GM23338 (cell line): ENCODE measurements around the gene PDYN. TPM values are rescaled to one million over a fixed set of nuclear protein-coding genes. Genes with fewer than 3 reads are reported as not detected.

Source experiments
- ATAC-seq: fragments of 200-7000 bp; cut with Tn5 transposase; 3 replicates; pipeline ENCODE4 v1.9.1; 2020
- DNase-seq: peaks from one replicate; pipeline ENCODE4 v3.0.0-alpha.2; 2015; ENCODE audit warnings: low spot score
- H2AFZ ChIP-seq: fragments of 200-600 bp; sonication (generic); 2 replicates; pipeline ENCODE4 v1.8.0; 2016; ENCODE audit warnings: antibody characterized with exemption, mild to moderate bottlenecking, moderate library complexity
- H3F3A ChIP-seq: fragments of 200-600 bp; sonication (generic); replicated peaks from 2 replicates; pipeline ENCODE4 v1.8.0; 2017; ENCODE audit warnings: antibody characterized with exemption, mixed run types, low read depth
- H3K27ac ChIP-seq: fragments of 200-600 bp; sonication (generic); 2 replicates; pipeline ENCODE4 v1.6.1; 2016; ENCODE audit warnings: low read depth
- H3K27me3 ChIP-seq: fragments of 200-600 bp; sonication (generic); 2 replicates; pipeline ENCODE4 v1.8.0; 2016; ENCODE audit warnings: mild to moderate bottlenecking, mixed run types, moderate library complexity; ENCODE audit not compliant: insufficient read depth
- H3K36me3 ChIP-seq: fragments of 200-600 bp; sonication (generic); 2 replicates; pipeline ENCODE4 v1.8.0; 2016; ENCODE audit warnings: mild to moderate bottlenecking; ENCODE audit not compliant: insufficient read depth
- H3K4me1 ChIP-seq: fragments of 200-600 bp; sonication (generic); 2 replicates; pipeline ENCODE4 v1.8.0; 2016; ENCODE audit warnings: mild to moderate bottlenecking, moderate library complexity; ENCODE audit not compliant: insufficient read depth
- H3K4me2 ChIP-seq: fragments of 200-600 bp; sonication (generic); 2 replicates; pipeline ENCODE4 v1.7.1; 2017; ENCODE audit warnings: mixed run types
- H3K4me3 ChIP-seq: fragments of 200-600 bp; sonication (generic); 2 replicates; pipeline ENCODE4 v1.6.1; 2016; ENCODE audit warnings: mixed run types
- H3K79me2 ChIP-seq: fragments of 200-600 bp; sonication (generic); replicated peaks from 2 replicates; pipeline ENCODE4 v1.8.0; 2017; ENCODE audit warnings: mild to moderate bottlenecking; ENCODE audit not compliant: insufficient read depth
- H3K9me2 ChIP-seq: fragments of 200-600 bp; sonication (generic); 2 replicates; pipeline ENCODE4 v1.8.0; 2017; ENCODE audit not compliant: insufficient read depth
- H4K20me1 ChIP-seq: fragments of 200-600 bp; sonication (generic); replicated peaks from 2 replicates; pipeline ENCODE4 v1.8.0; 2017; ENCODE audit warnings: mild to moderate bottlenecking; ENCODE audit not compliant: insufficient read depth
- H3K27ac Mint-ChIP-seq: 2 replicates; pipeline ENCODE4 v1.8.0; 2020; ENCODE audit warnings: inconsistent platforms, mild to moderate bottlenecking, moderate library complexity, mixed read lengths
- H3K27me3 Mint-ChIP-seq: 3 replicates; pipeline ENCODE4 v1.8.0; 2022; ENCODE audit warnings: low read depth, mild to moderate bottlenecking, moderate library complexity, mixed read lengths, inconsistent platforms; ENCODE audit not compliant: insufficient read depth, poor library complexity
- H3K36me3 Mint-ChIP-seq: 3 replicates; pipeline ENCODE4 v1.8.0; 2021; ENCODE audit warnings: low read depth, mild to moderate bottlenecking, inconsistent platforms, moderate library complexity, mixed read lengths
- H3K4me1 Mint-ChIP-seq: 3 replicates; pipeline ENCODE4 v1.8.0; 2020; ENCODE audit warnings: mild to moderate bottlenecking, inconsistent platforms, mixed read lengths
- H3K4me3 Mint-ChIP-seq: 3 replicates; pipeline ENCODE4 v1.8.0; 2021; ENCODE audit warnings: moderate library complexity, mild to moderate bottlenecking, inconsistent platforms, mixed read lengths
- H3K9me3 Mint-ChIP-seq: 3 replicates; pipeline ENCODE4 v1.8.0; 2020; ENCODE audit warnings: moderate library complexity, mild to moderate bottlenecking, inconsistent platforms, mixed read lengths
- CREB1 ChIP-seq: fragments of 250-450 bp; sonication (Bioruptor Pico); IDR thresholded peaks from 2 replicates; pipeline ENCODE4 v1.5.0; 2020; ENCODE audit warnings: low read depth, mild to moderate bottlenecking, moderate library complexity
- ETS1 ChIP-seq: IDR thresholded peaks from 2 replicates; pipeline ENCODE4 v1.6.1; 2016; ENCODE audit warnings: antibody characterized with exemption
- JUNB ChIP-seq: IDR thresholded peaks from one replicate; pipeline ENCODE4 v1.6.1; 2016; ENCODE audit warnings: antibody characterized with exemption; ENCODE audit not compliant: unreplicated experiment
- NANOG ChIP-seq: IDR thresholded peaks from 2 replicates; pipeline ENCODE4 v1.6.1; 2016; ENCODE audit warnings: antibody characterized with exemption, borderline replicate concordance
- POLR2AphosphoS5 ChIP-seq: IDR thresholded peaks from 2 replicates; pipeline ENCODE4 v1.6.1; 2016; ENCODE audit warnings: antibody characterized with exemption, low read depth
- REST ChIP-seq: IDR thresholded peaks from one replicate; pipeline ENCODE4 v1.6.1; 2018; ENCODE audit warnings: antibody characterized with exemption; ENCODE audit not compliant: unreplicated experiment
- STAT1 ChIP-seq: IDR thresholded peaks from one replicate; pipeline ENCODE4 v1.6.1; 2016; ENCODE audit warnings: antibody characterized with exemption; ENCODE audit not compliant: unreplicated experiment
- ZNF114 ChIP-seq: fragments of 250-450 bp; sonication (Bioruptor Pico); IDR thresholded peaks from 2 replicates; pipeline ENCODE4 v1.5.0; 2020; ENCODE audit warnings: mild to moderate bottlenecking, moderate library complexity
- ZNF331 ChIP-seq: fragments of 250-450 bp; sonication (Bioruptor Pico); IDR thresholded peaks from 2 replicates; pipeline ENCODE4 v1.5.0; 2020; ENCODE audit warnings: low read depth, mild to moderate bottlenecking, moderate library complexity
- polyA plus RNA-seq: library from polyadenylated mRNA; unstranded; fragments of >200 nt; fragmentation: Nextera tagmentation; extraction: Ambion mirVana; gene quantifications from 2 replicates; pipeline ENCODE4 v1.2.1, GENCODE V29; 2016
- total RNA-seq: library from RNA; depleted of rRNA; stranded (reverse); fragments of >200 nt; shearing (Covaris generic); gene quantifications from 2 replicates; pipeline ENCODE4 v1.2.3, GENCODE V29; 2014
- TF ChIP-seq, protein P1 (sequence below), 2 experiments: fragments of 200-600 bp in 1 of 2; sonication (generic) in 1 of 2; conservative IDR thresholded peaks; 2 replicates each; pipeline versions ENCODE4 v1.5.1 to v1.6.1; 2016 to 2017; ENCODE audit warnings: antibody characterized with exemption in 2 of 2, low read depth in 2 of 2, mild to moderate bottlenecking in 2 of 2, moderate library complexity in 1 of 2

The PDYN gene
- total and polyA plus RNA-seq, 2 experiments from 2014 or later: 0.21 to 0.24 TPM

DNA sequence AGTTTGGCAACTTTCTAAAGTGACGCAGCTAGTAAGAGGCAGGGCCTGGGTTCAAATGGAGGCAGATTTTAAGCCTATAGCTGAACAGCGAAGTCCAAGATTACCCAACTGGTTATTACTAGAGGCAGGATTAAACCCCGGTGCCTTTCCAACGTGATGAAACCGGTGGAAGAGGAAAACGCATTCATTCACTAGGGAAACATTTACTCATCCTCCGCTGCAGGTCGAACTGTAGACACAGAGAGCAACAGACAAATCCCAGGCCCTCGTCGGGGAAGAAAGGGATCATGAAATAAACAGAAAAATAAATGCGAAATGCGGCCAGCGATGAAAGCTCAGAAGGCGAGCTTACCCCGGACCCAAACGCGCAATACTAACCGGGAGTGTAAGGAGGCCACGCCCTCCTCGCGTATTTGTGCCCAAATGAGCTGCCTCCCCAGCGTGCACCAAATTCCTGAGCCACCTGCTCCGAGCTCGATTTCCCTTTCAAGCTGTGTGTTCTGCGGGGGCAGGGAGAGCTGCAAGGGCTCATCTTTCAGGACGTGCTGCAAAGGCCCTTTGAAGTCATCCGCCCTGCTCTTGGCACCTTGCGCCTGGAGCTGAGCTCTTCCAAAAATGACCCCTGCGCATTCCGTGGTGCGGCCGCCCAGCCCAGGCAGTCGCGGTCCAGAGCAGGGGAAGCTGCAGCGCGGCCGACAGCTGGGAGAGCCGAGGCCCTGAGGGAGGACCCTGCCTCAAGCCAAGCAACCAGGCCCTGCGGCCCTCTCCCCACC is 46.9 kb downstream of the PDYN start (continued):
- TF ChIP-seq JUNB: peak; percentile 35
- TF ChIP-seq ZNF114 (CRISPR knock-in tag): no peak
- TF ChIP-seq, protein P1, sequence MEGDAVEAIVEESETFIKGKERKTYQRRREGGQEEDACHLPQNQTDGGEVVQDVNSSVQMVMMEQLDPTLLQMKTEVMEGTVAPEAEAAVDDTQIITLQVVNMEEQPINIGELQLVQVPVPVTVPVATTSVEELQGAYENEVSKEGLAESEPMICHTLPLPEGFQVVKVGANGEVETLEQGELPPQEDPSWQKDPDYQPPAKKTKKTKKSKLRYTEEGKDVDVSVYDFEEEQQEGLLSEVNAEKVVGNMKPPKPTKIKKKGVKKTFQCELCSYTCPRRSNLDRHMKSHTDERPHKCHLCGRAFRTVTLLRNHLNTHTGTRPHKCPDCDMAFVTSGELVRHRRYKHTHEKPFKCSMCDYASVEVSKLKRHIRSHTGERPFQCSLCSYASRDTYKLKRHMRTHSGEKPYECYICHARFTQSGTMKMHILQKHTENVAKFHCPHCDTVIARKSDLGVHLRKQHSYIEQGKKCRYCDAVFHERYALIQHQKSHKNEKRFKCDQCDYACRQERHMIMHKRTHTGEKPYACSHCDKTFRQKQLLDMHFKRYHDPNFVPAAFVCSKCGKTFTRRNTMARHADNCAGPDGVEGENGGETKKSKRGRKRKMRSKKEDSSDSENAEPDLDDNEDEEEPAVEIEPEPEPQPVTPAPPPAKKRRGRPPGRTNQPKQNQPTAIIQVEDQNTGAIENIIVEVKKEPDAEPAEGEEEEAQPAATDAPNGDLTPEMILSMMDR (conservative IDR thresholded peaks at IDR 0.05; ENCODE audit: low read depth in 2 of 2): no peak
- no peak for TF ChIP-seq NANOG
- TF ChIP-seq STAT1: no peak
- 0 out of 2 replicates have a peak, but pooled peaks have one; percentile 20 for TF ChIP-seq ETS1

DNA sequence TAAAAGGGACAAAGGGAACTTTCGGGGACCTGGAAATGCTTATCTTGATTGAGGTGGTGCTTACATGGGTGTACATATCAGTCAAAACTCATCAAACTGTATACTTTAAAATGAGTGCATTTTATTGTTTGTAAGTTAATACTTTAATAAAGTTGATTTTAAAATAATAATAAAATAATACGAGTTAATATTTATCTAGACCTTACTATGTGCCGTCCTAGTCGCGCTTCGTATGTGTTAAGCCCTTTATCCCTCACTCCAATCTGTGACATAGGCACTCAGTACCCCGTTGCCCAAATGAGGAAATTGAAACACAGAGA is 47.5 kb downstream of the PDYN start:
- peaks cover 10% of the 10 kb centered on the region; the same call in 1 of the 2 replicates for H3F3A ChIP-seq
- no peaks in the 10 kb centered on the region for H3K36me3 ChIP-seq
- peak; percentile 3 for ATAC-seq
- no peaks in the 10 kb centered on the region for H3K9me2 ChIP-seq
- H3K27me3 ChIP-seq: peaks cover 38% of the 10 kb centered on the region
- peak overlapping the region; percentile 84 for H3K4me2 ChIP-seq
- peak; percentile 16 for DNase-seq
- H3K4me3 ChIP-seq: peak overlapping the region; percentile 59
- no peaks in the 10 kb centered on the region for H4K20me1 ChIP-seq
- Mint-ChIP-seq H3K9me3 (no peaks in the 10 kb centered on the region), H3K36me3 (no peaks in the 10 kb centered on the region), H3K27me3 (peaks cover 39% of the 10 kb centered on the region), H3K4me3 (peak overlapping the region; percentile 78), H3K4me1 (peaks cover 53% of the 10 kb centered on the region), H3K27ac (peak overlapping the region; percentile 79; the same call in 1 of the 2 replicates)
- peak overlapping the region; percentile 91 for H2AFZ ChIP-seq
- TF ChIP-seq ZNF114 (CRISPR knock-in tag) (no peak), NANOG (no peak), REST (no peak), POLR2AphosphoS5 (no peak), ETS1 (no peak), JUNB (no peak), CREB1 (CRISPR knock-in tag) (no peak), ZNF331 (no peak)
- TF ChIP-seq, protein P1 (conservative IDR thresholded peaks at IDR 0.05; ENCODE audit: low read depth in 2 of 2): no peak
- H3K4me1 ChIP-seq: peaks cover 35% of the 10 kb centered on the region
- peak overlapping the region; percentile 71 for H3K27ac ChIP-seq
- H3K79me2 ChIP-seq: no peaks in the 10 kb centered on the region
